HG03457 (cell line): ENCODE measurements around the gene URM1.
A peak's percentile ranks its signal among the peaks of the same experiment; 100 is the strongest.
"Not testable (repeated sequence)": the region's sequence is repeated elsewhere in the genome, so short reads cannot be mapped to it uniquely, and the experiment has no call there.

Experiments
- ATAC-seq: cut with Tn5 transposase; IDR thresholded peaks from one replicate; pipeline ENCODE4 v1.9.1; 2021; ENCODE audit warnings: moderate number of reproducible peaks; ENCODE audit not compliant: unreplicated experiment

URM1 gene

DNA sequence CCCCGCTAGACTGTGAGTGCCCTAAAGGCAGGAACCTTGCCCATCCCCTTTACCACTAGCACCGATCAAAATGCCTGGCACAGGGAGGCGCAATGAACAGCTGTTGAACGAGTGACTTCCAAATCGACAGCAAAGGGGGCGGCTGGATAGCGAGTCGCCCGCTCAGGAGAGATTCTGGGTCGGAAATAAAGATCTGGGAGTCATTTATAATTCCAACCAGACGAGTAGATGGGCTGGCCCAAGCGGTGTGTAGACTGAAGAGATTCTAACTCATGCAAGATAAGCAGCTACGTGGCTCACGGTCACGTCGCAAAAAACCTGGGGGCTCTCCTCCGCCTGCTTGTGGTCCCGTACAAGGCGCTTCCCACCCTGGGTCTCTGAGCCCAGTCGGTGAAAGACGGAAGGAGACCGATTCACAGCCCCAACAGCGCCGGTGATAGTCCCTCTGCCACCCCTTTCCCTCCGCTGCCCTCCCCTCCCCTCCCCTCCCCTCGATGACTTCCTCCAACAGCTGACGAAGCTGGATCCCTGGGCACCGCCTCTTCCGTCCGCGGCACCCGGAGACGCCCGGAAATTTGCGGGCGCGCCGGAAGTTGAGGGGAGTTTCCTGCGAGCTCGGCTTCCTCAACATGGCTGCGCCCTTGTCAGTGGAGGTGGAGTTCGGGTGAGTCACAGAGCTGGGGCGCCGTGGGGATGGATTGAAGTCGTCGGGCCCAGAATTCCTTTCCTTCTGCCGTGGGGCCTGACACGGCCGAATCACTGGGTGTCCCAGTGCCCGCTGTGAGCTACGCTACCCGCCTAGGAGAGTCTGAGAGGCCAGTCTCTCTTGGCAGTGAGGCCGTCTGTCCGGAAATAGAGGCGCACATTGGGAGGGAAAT is at the start of gene URM1:
TSS of gene URM1 (plus strand) at position 623 of the 878 bp plus-strand sequence. CDS start at position 630, 7 bp downstream.
- peak; percentile 77 for ATAC-seq

DNA sequence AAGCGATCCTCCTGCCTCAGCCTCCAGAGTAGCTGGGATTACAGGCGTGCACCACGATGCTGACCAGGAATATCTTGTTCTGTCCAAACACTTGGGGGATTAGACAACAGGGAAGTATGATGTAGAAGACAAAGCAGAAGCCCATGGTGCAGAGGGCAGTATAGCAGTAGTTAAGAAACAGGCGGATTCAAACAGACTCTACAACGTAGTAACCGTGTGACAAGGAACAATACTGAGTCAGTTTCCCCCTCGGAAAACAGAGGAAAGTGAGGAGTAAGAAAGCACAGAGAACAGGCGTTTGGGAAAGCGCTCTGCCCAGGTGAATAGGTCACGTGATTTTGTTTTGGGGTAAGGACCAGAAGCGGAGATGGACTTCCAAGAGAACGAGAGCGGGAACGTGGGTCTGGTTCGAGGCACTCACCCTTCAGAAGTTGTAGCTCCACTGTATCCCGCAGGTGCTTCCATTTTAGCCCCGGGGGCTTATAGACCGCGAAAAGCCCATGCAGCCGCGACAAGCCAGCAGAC is 49.2 kb upstream of the URM1 start:
- no peak for ATAC-seq

GRCh38 chr9:128322404-128323211 is 48.6 kb upstream of the URM1 start, which contains the start of the genes COQ4 and TRUB2:
Gene COQ4 (plus strand): TSS chr9:128322839. CDS start chr9:128322859, 20 bp downstream.
Gene TRUB2 (minus strand): TSS chr9:128322447. CDS start chr9:128322408, 39 bp downstream.
- peak; percentile 60 for ATAC-seq

DNA sequence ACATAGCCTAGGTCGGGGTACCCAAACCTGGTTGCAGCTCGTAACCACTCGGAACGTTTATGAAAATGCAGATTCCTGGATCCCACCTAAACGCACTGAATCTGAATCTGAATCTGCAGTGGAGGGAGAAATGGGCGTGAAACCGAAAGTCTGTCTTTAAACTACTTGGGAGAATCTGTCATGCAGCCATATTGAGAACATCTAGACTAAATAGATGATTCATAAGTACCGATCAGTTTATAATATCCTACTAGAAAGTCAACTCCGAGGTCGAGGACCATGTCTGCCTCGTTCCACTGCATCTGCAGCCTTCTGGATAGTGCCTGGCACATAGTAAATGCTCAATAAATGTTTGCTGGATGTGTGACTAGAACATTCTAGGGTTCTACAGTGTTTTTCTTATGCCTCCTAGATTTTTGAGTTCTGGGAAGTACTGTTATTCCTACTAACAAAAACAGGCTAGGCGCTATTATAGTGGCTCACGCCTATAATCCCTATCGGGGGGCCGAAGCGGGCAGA is 47.9 kb upstream of the URM1 start:
- ATAC-seq, result no peak

DNA sequence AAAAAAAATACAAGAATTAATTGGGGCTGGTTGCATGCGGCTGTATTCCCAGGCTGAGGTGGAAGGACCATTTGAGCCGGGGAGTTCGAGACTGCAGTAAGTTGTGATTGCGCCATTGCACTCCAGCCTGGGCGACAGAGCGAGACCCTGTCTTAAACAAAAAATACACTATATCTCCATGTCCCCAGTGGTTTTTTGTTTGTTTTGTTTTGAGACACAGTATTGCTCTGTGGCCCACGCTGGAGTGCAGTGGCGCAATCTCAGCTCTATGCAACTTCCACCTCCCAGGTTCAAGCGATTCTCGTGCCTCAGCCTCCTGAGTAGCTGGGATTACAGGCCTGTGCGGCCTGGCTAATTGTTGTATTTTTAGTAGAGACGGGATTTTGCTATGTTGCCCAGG is 47.4 kb upstream of the URM1 start:
- no peak for ATAC-seq

- ATAC-seq, result no peak
These were observed 46.8 kb upstream of the URM1 start for GRCh38 chr9:128324401-128324800.

GRCh38 chr9:128325629-128326028 is 45.5 kb upstream of the URM1 start:
- ATAC-seq, result no peak

DNA sequence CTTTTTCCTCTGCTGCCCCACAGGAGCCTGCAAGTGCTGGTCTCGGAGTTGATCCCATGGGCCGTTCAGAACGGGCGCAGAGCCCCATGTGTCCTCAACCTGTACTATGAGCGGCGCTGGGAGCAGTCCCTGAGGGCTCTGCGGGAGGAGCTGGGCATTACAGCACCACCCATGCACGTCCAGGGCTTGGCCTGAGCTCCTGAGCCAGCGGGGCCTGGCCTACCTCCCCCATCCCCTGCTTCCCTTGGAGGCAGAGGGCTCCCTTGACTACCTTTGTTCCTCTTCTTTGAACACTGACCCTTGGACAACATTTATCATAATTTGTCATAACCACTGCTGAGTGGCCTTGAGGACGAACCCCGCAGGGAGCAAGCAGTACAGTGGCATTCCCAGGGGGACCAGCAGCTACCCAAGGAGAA is 37.7 kb upstream of the URM1 start:
- no peak for ATAC-seq

DNA sequence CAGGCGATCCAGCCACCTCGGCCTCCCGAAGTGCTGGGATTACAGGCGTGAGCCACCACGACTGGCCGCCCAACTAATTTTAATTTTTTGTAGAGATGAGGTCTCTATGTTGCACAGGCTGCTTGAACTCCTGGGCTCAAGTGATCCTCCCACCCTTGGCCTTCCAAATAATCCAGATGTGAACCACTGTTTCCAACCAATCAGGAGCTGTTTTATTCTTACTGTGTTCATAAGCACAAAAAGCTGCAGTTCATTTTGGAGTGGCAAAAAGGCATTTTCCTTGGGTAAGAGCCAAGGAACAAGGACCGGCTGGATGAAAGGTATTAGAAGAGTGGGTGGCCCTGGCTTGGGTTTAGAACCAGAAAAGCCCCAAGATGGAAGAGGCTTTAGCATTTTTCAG is 36.0 kb upstream of the URM1 start:
- ATAC-seq, result no peak

DNA sequence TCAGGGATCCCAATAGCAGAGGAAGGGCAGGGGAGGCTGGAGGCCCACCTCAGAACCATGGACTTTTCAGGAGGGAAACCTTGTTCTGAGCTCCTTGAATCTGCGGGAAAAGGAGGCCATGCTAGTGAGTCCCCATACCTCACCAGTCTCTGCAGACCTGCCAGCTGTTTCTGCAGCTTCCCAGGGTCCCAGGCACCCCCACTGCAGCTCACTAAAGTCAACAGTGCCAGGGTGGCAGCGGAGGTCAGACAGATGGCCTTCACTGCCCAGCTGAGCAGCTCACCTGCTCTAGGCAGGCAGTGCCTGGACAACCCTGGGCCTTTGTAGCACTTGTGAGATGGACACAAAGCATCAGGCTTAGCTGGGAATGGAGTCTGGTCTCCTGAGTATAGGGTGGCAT is 35.3 kb upstream of the URM1 start:
- ATAC-seq, result no peak

- ATAC-seq, result no peak
These were observed 33.2 kb upstream of the URM1 start for GRCh38 chr9:128337936-128338335.

GRCh38 chr9:128338852-128339614 is 32.1 kb upstream of the URM1 start:
- ATAC-seq, result not testable (repeated sequence)

- ATAC-seq, result peak; percentile 56
These were observed 31.1 kb upstream of the URM1 start, which contains the start of gene SLC27A4 for GRCh38 chr9:128339761-128340690. Gene SLC27A4 (plus strand): TSS chr9:128340527. CDS start chr9:128343133, 2,606 bp downstream.

DNA sequence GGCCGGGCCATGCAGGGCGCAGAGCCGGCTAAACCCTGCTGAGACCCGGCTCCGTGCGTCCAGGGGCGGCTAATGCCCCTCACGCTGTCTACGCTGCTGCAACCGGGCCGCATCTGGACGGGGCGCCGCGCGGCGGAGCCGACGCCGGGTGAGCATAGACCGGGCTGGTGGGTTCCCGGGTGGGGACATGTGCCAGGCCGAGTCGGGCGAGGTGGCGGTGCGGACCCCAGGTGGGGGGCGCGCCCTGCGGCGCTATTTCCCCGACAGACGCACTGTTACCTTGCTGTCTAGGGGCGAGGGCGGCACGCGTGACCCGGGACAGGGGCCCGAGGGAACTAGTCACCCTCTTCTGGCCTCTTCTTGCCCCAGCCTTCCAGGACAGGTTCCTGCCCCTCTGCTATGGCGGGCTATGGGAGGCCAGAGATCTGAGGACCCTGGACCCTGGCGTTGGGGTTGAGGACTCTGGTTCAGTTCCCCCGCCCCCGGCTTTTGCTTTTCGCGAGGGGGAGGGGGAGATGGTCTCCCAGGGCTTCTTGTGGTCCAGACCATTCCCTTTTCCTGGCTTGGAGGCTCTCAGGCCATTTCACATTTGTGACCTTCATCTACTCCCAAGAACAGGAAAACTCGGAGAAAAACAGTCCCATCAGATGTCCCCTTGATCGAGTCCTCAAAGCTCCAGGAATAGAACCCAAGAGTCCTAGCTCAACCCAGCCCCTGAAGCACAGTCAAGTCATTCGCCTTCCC is 30.3 kb upstream of the URM1 start:
- peak; percentile 21 for ATAC-seq

DNA sequence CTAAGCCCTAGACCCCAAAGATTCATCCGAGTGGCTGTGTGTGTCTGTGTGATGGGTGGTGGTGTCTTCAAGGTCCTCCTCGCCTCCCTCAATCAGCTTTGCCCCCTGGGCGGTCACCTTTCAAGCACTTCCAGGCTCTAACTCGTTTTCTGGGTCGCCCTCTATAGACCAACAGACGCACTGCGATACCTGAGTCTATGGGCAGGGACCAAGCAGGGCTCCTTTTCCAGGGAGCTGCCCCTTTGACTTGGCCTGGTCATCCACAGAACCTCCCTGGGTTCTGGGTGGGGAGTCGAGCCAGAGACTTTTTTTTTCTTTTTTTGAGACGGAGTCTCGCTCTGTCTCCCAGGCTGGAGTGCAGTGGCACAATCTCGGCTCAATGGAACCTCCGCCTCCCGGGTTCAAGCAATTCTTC is 29.7 kb upstream of the URM1 start:
- no peak for ATAC-seq

DNA sequence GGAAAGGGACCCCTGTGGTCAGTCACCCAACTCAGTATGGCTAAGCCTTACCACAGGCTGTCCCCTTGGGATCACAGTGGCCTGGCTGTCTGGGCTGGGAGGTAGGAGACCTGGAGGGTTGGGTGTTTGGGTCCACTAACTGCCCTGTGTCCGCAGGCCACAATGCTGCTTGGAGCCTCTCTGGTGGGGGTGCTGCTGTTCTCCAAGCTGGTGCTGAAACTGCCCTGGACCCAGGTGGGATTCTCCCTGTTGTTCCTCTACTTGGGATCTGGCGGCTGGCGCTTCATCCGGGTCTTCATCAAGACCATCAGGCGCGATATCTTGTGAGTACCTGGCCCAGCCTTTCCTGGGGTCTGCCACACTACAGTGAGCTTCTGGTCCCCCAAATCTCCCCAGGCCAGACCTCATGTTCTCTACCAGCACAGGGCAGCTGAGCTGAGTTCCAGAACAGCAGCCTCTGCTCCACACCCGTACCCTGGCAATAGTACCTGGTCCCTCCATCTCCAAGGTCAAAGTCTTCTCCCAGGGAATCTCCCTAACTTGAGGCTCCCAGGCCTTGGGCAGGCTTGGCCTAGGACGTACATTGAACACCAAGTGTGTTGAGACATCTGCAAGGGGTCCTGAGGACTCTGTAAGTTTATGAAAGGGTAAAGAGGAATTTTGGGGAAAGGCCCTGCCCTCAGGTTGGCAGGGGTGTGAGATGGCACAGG is 28.0 kb upstream of the URM1 start:
- ATAC-seq, result no peak

DNA sequence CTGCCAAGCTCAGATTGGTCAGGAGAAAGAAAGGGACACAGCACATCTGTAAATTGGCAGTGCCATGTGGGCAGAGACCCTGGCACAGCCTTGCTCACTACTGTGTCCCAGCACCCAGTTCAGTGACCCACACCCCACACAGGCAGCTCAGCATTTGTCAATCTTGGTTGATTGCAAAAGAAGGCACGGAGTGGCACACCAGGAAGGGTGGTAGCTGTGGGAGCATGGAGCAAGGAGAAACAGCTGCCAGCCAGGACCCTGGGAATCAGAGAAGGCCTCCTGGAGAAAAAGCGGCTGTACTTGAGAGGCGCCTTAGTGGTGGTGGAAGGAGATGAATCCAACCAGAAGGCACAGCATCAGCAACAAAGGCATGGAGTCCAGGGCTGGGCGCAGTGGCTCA is 27.3 kb upstream of the URM1 start:
- no peak for ATAC-seq
